ENCODE results near the gene FOXC2.

Gene FOXC2

DNA sequence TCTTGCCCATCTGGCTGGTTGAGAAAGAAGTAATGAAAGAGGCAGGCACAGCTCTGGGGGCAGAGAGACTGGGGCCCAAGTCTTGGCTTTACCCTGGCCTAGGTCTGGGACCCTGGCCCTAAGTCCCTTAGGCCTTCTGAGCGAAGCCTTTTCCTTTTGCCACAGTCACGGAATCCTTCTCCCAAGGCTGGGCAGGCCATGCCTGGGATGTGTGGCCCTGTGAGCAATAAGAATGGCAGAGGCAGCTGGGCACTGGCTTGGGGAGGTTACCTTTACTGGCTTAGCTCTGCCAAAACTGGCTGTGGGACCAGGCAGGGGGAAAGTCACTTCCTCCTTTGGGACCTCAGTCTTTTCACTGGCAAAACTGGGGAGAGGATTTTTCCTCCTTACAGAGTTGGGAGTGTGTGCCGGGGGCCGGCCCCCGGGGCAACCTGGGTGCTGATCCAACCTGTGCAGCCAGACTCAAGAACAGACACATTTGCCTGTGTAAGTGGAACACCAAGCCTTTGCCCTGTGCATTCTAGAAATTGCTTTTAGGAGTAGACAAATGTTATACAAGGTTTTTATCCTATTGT, 43.4 kb upstream of the FOXC2 start:
- DNase-seq (ENCODE audit: insufficient read length, low spot score) = no peak
- TF ChIP-seq PAX5 (IDR thresholded peaks at IDR 0.05; ENCODE audit: insufficient read depth, low read length, severe bottlenecking) (no peak), TAF1 (IDR thresholded peaks at IDR 0.05; ENCODE audit: low read depth, low read length) (no peak), SPI1 (IDR thresholded peaks at IDR 0.05; ENCODE audit: low read depth, low read length) (no peak), POLR2AphosphoS5 (IDR thresholded peaks at IDR 0.05; ENCODE audit: low read depth, low read length) (no peak), POU2F2 (IDR thresholded peaks at IDR 0.05; ENCODE audit: low read depth, low read length) (no peak), POLR2A (IDR thresholded peaks at IDR 0.05; ENCODE audit: low read depth, low read length) (no peak)
- FAIRE-seq = no peak

DNA sequence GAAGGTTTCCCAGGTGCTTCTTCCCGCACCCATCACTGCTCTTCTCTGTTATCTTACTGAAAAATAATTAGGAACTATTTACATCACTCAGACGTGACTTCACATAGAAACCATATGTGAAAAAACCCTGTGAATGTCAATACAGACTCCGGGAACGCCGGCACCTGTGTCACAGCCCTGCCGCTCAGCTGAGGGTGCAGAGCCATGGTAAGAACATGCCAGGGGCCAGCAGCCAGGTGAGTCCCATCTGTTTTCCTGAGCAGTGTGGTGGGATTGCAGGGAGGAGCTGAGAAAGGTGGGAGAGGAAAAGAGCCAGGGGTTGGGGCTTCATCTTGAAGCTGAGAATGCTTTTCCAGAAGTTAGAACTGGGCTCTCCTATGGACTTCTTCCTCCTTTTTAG, 42.6 kb upstream of the FOXC2 start:
- TF ChIP-seq POU2F2 (IDR thresholded peaks at IDR 0.05; ENCODE audit: low read depth, low read length) (no peak), PAX5 (IDR thresholded peaks at IDR 0.05; ENCODE audit: insufficient read depth, low read length, severe bottlenecking) (no peak), POLR2A (IDR thresholded peaks at IDR 0.05; ENCODE audit: low read depth, low read length) (no peak), SPI1 (IDR thresholded peaks at IDR 0.05; ENCODE audit: low read depth, low read length) (no peak), TAF1 (IDR thresholded peaks at IDR 0.05; ENCODE audit: low read depth, low read length) (no peak), POLR2AphosphoS5 (IDR thresholded peaks at IDR 0.05; ENCODE audit: low read depth, low read length) (no peak)
- DNase-seq (ENCODE audit: insufficient read length, low spot score) = no peak
- FAIRE-seq = no peak

DNA sequence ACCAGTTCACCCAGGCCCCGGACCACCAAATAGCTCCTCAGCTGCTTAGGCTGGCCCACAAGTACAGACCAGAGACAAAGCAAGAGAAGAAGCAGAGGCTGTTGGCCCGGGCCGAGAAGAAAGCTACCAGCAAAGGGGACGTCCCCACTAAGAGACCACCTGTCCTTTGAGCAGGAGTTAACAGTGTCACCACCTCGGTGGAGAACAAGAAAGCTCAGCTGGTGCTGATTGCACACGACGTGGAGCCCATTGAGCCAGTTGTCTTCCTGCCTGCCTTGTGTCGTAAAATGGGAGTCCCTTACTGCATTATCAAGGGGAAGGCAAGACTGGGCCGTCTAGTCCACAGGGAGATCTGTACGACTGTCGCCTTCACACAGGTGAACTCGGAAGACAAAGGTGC, 40.9 kb upstream of the FOXC2 start:
- TF ChIP-seq POLR2A (IDR thresholded peaks at IDR 0.05; ENCODE audit: low read depth, low read length) (no peak), PAX5 (IDR thresholded peaks at IDR 0.05; ENCODE audit: insufficient read depth, low read length, severe bottlenecking) (no peak), SPI1 (IDR thresholded peaks at IDR 0.05; ENCODE audit: low read depth, low read length) (no peak), TAF1 (IDR thresholded peaks at IDR 0.05; ENCODE audit: low read depth, low read length) (no peak), POLR2AphosphoS5 (IDR thresholded peaks at IDR 0.05; ENCODE audit: low read depth, low read length) (no peak), POU2F2 (IDR thresholded peaks at IDR 0.05; ENCODE audit: low read depth, low read length) (no peak)
- FAIRE-seq (no peak), DNase-seq (ENCODE audit: insufficient read length, low spot score) (no peak)

DNA sequence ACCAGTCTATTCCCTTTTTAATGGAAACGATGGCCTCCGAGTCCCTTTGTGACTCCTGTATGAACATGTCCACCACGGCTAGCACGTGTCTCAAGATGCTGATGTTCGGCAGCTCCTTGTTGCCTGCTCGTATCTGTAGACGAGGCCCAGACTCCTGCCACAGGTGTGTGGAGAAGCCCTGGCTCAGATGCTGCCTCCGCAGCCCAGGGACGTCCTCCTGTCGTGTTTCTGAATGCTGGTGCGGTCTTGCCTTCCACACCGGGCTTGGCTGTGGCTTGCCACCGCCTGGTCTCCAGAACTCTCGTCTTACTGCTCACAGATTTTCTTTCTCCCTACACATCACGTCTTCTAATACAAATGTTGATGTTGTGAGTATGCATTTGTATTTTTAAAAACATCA, 39.3 kb upstream of the FOXC2 start:
- no peak for FAIRE-seq
- TF ChIP-seq TAF1 (IDR thresholded peaks at IDR 0.05; ENCODE audit: low read depth, low read length) (no peak), PAX5 (IDR thresholded peaks at IDR 0.05; ENCODE audit: insufficient read depth, low read length, severe bottlenecking) (no peak), POU2F2 (IDR thresholded peaks at IDR 0.05; ENCODE audit: low read depth, low read length) (no peak), POLR2AphosphoS5 (IDR thresholded peaks at IDR 0.05; ENCODE audit: low read depth, low read length) (no peak), POLR2A (IDR thresholded peaks at IDR 0.05; ENCODE audit: low read depth, low read length) (no peak), SPI1 (IDR thresholded peaks at IDR 0.05; ENCODE audit: low read depth, low read length) (no peak)

DNA sequence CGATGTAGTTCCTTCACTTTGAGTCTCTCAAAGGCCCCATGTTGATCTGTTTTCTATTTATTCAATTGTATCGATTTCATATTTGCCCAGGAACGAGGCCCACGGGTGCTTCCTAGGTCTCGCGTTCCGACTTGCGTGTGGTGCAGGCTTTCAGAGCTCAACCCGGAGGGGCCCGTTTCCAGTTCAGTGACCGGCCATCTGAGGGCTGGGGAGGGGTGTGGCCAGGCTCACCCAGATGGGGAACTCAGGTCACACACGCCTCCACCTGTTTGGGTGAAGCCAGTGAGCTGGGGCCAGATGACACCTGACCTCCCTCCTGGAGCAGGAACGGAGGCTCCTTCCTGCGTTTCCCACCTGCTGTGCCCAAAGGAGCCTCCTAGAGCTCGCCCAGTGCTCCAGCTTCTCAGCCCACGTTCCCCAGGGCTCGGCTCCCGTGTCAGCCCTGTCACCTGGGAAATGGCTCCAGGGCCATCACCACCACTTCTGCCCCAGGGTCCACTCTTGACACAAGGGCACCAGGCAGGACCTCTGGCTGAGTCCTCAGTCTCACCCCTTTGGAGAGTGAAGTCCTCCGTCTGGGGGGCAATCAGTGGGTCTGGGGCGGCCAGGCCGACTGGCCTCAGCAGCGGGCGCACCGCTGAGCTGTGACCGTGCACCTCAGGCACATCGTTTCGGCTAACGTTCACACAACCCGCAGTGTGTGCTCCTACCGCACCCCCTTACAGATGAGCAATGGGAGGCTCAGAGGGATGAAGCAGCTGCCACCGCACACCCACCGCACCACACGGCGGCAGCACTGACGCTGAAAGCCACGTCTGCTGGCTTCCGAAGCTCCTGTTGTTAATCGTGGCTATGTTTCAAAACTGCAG, 38.3 kb upstream of the FOXC2 start:
- no peak for TF ChIP-seq PAX5 (IDR thresholded peaks at IDR 0.05; ENCODE audit: insufficient read depth, low read length, severe bottlenecking)
- TF ChIP-seq TAF1 (IDR thresholded peaks at IDR 0.05; ENCODE audit: low read depth, low read length) = no peak
- no peak for TF ChIP-seq POLR2A (IDR thresholded peaks at IDR 0.05; ENCODE audit: low read depth, low read length)
- TF ChIP-seq POLR2AphosphoS5 (IDR thresholded peaks at IDR 0.05; ENCODE audit: low read depth, low read length) = no peak
- no peak for TF ChIP-seq SPI1 (IDR thresholded peaks at IDR 0.05; ENCODE audit: low read depth, low read length)
- TF ChIP-seq POU2F2 (IDR thresholded peaks at IDR 0.05; ENCODE audit: low read depth, low read length) = no peak
- FAIRE-seq (no peak), DNase-seq (ENCODE audit: insufficient read length, low spot score) (no peak)

More for the DNA sequence above, 39.3 kb upstream of the FOXC2 start:
- no peak for DNase-seq (ENCODE audit: insufficient read length, low spot score)

DNA sequence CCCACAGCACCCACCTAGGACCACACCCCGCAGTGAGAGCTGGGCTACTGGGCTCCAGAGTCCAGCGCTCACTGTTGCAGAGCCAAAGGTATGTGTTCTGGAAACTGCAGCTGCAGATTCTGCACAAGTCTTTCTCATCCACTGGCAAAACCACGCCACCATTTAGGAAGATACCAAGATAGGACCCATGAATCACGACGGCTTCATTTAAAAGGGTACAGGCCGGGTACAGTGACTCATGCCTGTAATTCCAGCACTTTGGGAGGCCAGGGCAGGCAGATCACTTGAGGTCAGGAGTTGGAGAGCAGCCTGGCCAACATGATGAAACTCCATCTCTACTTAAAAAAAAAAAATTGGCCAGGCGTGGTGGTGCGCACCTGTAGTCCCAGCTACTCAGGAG, 37.5 kb upstream of the FOXC2 start:
- FAIRE-seq = no peak
- no peak for DNase-seq (ENCODE audit: insufficient read length, low spot score)
- TF ChIP-seq TAF1 (IDR thresholded peaks at IDR 0.05; ENCODE audit: low read depth, low read length) (no peak), POLR2A (IDR thresholded peaks at IDR 0.05; ENCODE audit: low read depth, low read length) (no peak), POU2F2 (IDR thresholded peaks at IDR 0.05; ENCODE audit: low read depth, low read length) (no peak), PAX5 (IDR thresholded peaks at IDR 0.05; ENCODE audit: insufficient read depth, low read length, severe bottlenecking) (no peak), SPI1 (IDR thresholded peaks at IDR 0.05; ENCODE audit: low read depth, low read length) (no peak), POLR2AphosphoS5 (IDR thresholded peaks at IDR 0.05; ENCODE audit: low read depth, low read length) (no peak)

DNA sequence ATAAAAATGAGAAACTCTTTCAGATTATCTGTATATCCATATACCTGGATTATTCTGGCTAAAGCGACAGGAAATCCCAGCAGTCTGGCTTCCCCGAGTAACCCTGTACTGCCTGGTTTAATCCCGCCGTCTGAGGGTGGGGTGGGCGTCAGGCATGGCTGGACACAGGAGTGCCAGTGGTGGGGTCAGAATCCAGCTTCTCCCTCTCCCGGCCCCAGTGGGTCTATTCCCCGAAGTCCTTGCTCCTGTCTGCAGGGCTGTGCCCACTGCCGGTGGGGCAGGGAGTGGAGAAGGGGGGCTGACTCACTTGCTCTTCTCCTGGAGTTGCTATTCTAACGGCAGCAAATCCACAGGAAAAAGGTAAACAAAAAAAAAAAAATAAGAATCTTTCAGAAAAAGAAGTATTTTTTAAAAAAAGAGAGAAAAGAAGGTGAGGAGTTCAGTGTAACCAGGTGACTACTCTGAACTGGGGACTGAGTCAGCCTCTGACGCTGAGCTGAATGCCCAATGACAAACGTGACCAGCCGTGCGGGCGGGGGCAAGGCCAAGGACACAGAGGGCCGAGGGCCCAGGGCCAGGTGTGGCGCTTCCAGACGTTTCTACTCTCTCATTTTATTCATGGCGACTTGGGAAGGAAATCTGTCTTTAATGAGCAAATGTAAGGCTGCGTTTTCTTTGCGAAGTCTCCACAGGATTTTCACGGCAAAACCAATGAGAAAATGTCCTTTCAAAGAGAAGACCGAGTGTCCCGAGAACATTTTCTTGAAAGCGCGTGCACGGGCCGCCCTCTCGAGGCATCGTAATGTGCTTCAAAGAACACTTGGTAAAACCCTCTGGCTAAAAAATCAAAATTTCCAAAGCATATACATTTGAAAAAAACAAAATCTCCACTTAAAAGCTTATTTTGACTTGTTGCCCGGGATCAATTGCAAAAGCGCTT, 36.1 kb upstream of the FOXC2 start:
- DNase-seq (ENCODE audit: insufficient read length, low spot score) (no peak), FAIRE-seq (no peak)
- TF ChIP-seq POLR2AphosphoS5 (IDR thresholded peaks at IDR 0.05; ENCODE audit: low read depth, low read length) = no peak
- no peak for TF ChIP-seq SPI1 (IDR thresholded peaks at IDR 0.05; ENCODE audit: low read depth, low read length)
- no peak for TF ChIP-seq POLR2A (IDR thresholded peaks at IDR 0.05; ENCODE audit: low read depth, low read length)
- no peak for TF ChIP-seq POU2F2 (IDR thresholded peaks at IDR 0.05; ENCODE audit: low read depth, low read length)
- TF ChIP-seq PAX5 (IDR thresholded peaks at IDR 0.05; ENCODE audit: insufficient read depth, low read length, severe bottlenecking) = no peak
- no peak for TF ChIP-seq TAF1 (IDR thresholded peaks at IDR 0.05; ENCODE audit: low read depth, low read length)

DNA sequence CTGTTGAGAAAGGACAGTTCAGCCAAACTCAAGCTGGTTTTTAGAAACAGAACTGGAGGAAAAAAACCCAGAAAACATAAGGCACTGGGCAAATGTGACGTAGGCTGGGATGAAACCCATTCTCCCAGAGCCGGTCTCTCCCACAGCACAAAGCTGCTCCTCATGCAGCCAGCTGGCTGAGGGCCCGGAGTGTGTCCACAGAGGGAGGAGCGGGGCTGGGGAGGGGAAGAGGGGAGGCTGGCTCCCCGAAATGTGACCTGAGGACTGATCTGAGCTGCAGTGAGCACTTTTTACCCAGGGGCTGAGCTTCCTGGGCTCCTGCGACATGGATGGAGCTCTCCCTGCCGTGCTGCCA, 35.5 kb upstream of the FOXC2 start:
- no peak for DNase-seq (ENCODE audit: insufficient read length, low spot score)
- FAIRE-seq = no peak
- no peak for TF ChIP-seq POLR2AphosphoS5 (IDR thresholded peaks at IDR 0.05; ENCODE audit: low read depth, low read length)
- TF ChIP-seq POU2F2 (IDR thresholded peaks at IDR 0.05; ENCODE audit: low read depth, low read length) = no peak
- no peak for TF ChIP-seq TAF1 (IDR thresholded peaks at IDR 0.05; ENCODE audit: low read depth, low read length)
- TF ChIP-seq PAX5 (IDR thresholded peaks at IDR 0.05; ENCODE audit: insufficient read depth, low read length, severe bottlenecking) = no peak
